ENCODE measurements around the gene PRRT1. TPM values are rescaled to one million over a fixed set of nuclear protein-coding genes. Genes with fewer than 3 reads are reported as not detected.
"Not testable (repeated sequence)": the region's sequence is repeated elsewhere in the genome, so short reads cannot be mapped to it uniquely, and the experiment has no call there.

The PRRT1 gene
- total RNA-seq, 1 experiment from 2014 or later: 0.37 TPM

GRCh38 chr6:32105433-32105832, 46.3 kb downstream of the PRRT1 start:
- no peak for DNase-seq (ENCODE audit: low read depth)

GRCh38 chr6:32102255-32102654, 49.5 kb downstream of the PRRT1 start:
- DNase-seq (ENCODE audit: low read depth): no peak

GRCh38 chr6:32100251-32100650, 51.5 kb downstream of the PRRT1 start:
- not testable (repeated sequence) for DNase-seq (ENCODE audit: low read depth)

Small RNA genes lying within 50 kb of the gene (small RNA-seq; reads per million reads assigned to genes)
- gene AL662884.1 (not detected), gene MIR6833 (not detected)

Other genes with a start within 250 kb of the PRRT1 start
- gene ZBTB12, start 249.9 kb downstream of the PRRT1 start, total RNA-seq (2014; rRNA removed; shearing (Covaris generic)): 10.8 and 15.1 TPM in 2 replicates
- gene C2, start 224.2 kb downstream of the PRRT1 start, total RNA-seq (2014; rRNA removed; shearing (Covaris generic)): 0.13 TPM in 1 of 2 replicates, not detected in the other
- gene CFB, start 205.8 kb downstream of the PRRT1 start, total RNA-seq (2014; rRNA removed; shearing (Covaris generic)): not detected in 2 replicates
- gene NELFE, start 193.0 kb downstream of the PRRT1 start, total RNA-seq (2014; rRNA removed; shearing (Covaris generic)): 109 and 116 TPM in 2 replicates
- 31.4 and 39.0 TPM in 2 replicates for gene SKIC2, start 192.8 kb downstream of the PRRT1 start, total RNA-seq (2014; rRNA removed; shearing (Covaris generic))
- gene DXO, start 179.8 kb downstream of the PRRT1 start, total RNA-seq (2014; rRNA removed; shearing (Covaris generic)): 25.4 and 30.1 TPM in 2 replicates
- 0.40 TPM in 1 of 2 replicates, not detected in the other for gene C4A, start 169.9 kb downstream of the PRRT1 start, total RNA-seq (2014; rRNA removed; shearing (Covaris generic))
- gene C4B, start 137.1 kb downstream of the PRRT1 start, total RNA-seq (2014; rRNA removed; shearing (Covaris generic)): 0.27 and 1.2 TPM in 2 replicates
- not detected in 2 replicates for gene CYP21A2, start 113.5 kb downstream of the PRRT1 start, total RNA-seq (2014; rRNA removed; shearing (Covaris generic))
- 0.10 and 0.37 TPM in 2 replicates for gene TNXB, start 42.6 kb downstream of the PRRT1 start, total RNA-seq (2014; rRNA removed; shearing (Covaris generic))
- 19.5 and 22.6 TPM in 2 replicates for gene ATF6B, start 23.7 kb downstream of the PRRT1 start, total RNA-seq (2014; rRNA removed; shearing (Covaris generic))
- 10.4 and 10.5 TPM in 2 replicates for gene FKBPL, start 21.7 kb downstream of the PRRT1 start, total RNA-seq (2014; rRNA removed; shearing (Covaris generic))
- 20.4 and 90.2 TPM in 2 replicates for gene PPT2, start 2.2 kb upstream of the PRRT1 start, total RNA-seq (2014; rRNA removed; shearing (Covaris generic))
- 1.4 and 2.2 TPM in 2 replicates for gene EGFL8, start 12.7 kb upstream of the PRRT1 start, total RNA-seq (2014; rRNA removed; shearing (Covaris generic))
- 55.3 and 89.2 TPM in 2 replicates for gene AGPAT1, start 24.1 kb upstream of the PRRT1 start, total RNA-seq (2014; rRNA removed; shearing (Covaris generic))
- gene RNF5, start 26.5 kb upstream of the PRRT1 start, total RNA-seq (2014; rRNA removed; shearing (Covaris generic)): 44.9 and 56.0 TPM in 2 replicates
- 1.3 TPM in 1 of 2 replicates, not detected in the other for gene AGER, start 32.3 kb upstream of the PRRT1 start, total RNA-seq (2014; rRNA removed; shearing (Covaris generic))
- gene PBX2, start 38.3 kb upstream of the PRRT1 start, total RNA-seq (2014; rRNA removed; shearing (Covaris generic)): 28.9 and 31.4 TPM in 2 replicates
- gene GPSM3, start 40.7 kb upstream of the PRRT1 start, total RNA-seq (2014; rRNA removed; shearing (Covaris generic)): 59.9 and 80.6 TPM in 2 replicates
- 1.1 and 2.7 TPM in 2 replicates for gene NOTCH4, start 72.1 kb upstream of the PRRT1 start, total RNA-seq (2014; rRNA removed; shearing (Covaris generic))
- gene TSBP1, start 220.0 kb upstream of the PRRT1 start, total RNA-seq (2014; rRNA removed; shearing (Covaris generic)): not detected in 2 replicates